Measurements from ENCODE around the gene GTPBP4.

- TF ChIP-seq CTCF (conservative IDR thresholded peaks at IDR 0.05; ENCODE audit: low read depth, low read length) = no peak
- TF ChIP-seq EZH2 (IDR thresholded peaks at IDR 0.05; ENCODE audit: borderline replicate concordance, low read depth, low read length, poor library complexity, severe bottlenecking) = no peak
Observed at GRCh38 chr10:992467-992866, 4.2 kb downstream of the GTPBP4 start.
